ENCODE data around the gene EPN2. TPM values are rescaled to one million over a fixed set of nuclear protein-coding genes. Genes with fewer than 3 reads are reported as not detected.

EPN2 gene
- total RNA-seq, 1 experiment from 2014 or later = 113 TPM

GRCh38 chr17:19383681-19384470 is 146.7 kb downstream of the EPN2 start:
- ChIA-PET POLR2A (ENCODE audit: unreplicated experiment) (no interaction called here), CTCF (no interaction called here)
- BruUV-seq (replicated peaks) = no TSS peak
- no peak for TF ChIP-seq CTCF (conservative IDR thresholded peaks at IDR 0.05)
- TF ChIP-seq EZH2 (IDR thresholded peaks at IDR 0.05; ENCODE audit: low read depth) = no peak
- no peak for DNase-seq
- intact Hi-C loops (cut with micrococcal nuclease; ENCODE audit: unreplicated experiment) = no loop called here
- Histone ChIP-seq H3F3A (ENCODE audit: insufficient read depth, low read depth) (peaks cover 20% of the 10 kb centered on the region; the same call in 1 of the 2 replicates), H3K9me3 (ENCODE audit: insufficient read depth, low read depth) (no peaks in the 10 kb centered on the region), H3K4me3 (no peak overlapping the region), H3K79me2 (ENCODE audit: low read depth) (peaks cover 12% of the 10 kb centered on the region), H3K36me3 (ENCODE audit: low read depth) (0 out of 2 replicates have a peak, but pooled peaks cover 12% of the 10 kb centered on the region), H3K27ac (no peak overlapping the region), H3K9me2 (ENCODE audit: insufficient read depth) (no peaks in the 10 kb centered on the region), H4K20me1 (ENCODE audit: insufficient read depth) (no peaks in the 10 kb centered on the region), H3K27me3 (ENCODE audit: insufficient read depth, low read depth) (no peaks in the 10 kb centered on the region), H3K4me1 (replicated peaks; ENCODE audit: insufficient read depth) (peaks cover 21% of the 10 kb centered on the region), H2AFZ (no peak overlapping the region), H3K4me2 (no peak overlapping the region)

- H3K4me2 ChIP-seq = no peak overlapping the region
- CTCF ChIA-PET = interaction anchor here (0.6 kb wide), 1 partner anchor 12 kb away, joined by 3 read pairs; no protein-coding TSS in a partner anchor
- TF ChIP-seq CTCF (conservative IDR thresholded peaks at IDR 0.05) (no peak), EZH2 (IDR thresholded peaks at IDR 0.05; ENCODE audit: low read depth) (no peak)
- no peak overlapping the region for H3K27ac ChIP-seq
- no peak overlapping the region for H2AFZ ChIP-seq
- H3K27me3 ChIP-seq (ENCODE audit: insufficient read depth, low read depth) = no peaks in the 10 kb centered on the region
- POLR2A ChIA-PET (ENCODE audit: unreplicated experiment) = interaction anchor here (0.7 kb wide), 1 partner anchor 287 kb away, joined by 4 read pairs; no protein-coding TSS in a partner anchor
- no peaks in the 10 kb centered on the region for H4K20me1 ChIP-seq (ENCODE audit: insufficient read depth)
- BruUV-seq (replicated peaks) = no TSS peak
- intact Hi-C loops (cut with micrococcal nuclease; ENCODE audit: unreplicated experiment) = no loop called here
- H3F3A ChIP-seq (ENCODE audit: insufficient read depth, low read depth) = peaks cover 20% of the 10 kb centered on the region; the same call in 1 of the 2 replicates
- H3K9me3 ChIP-seq (ENCODE audit: insufficient read depth, low read depth) = no peaks in the 10 kb centered on the region
- no peaks in the 10 kb centered on the region for H3K9me2 ChIP-seq (ENCODE audit: insufficient read depth)
- 0 out of 2 replicates have a peak, but pooled peaks cover 12% of the 10 kb centered on the region for H3K36me3 ChIP-seq (ENCODE audit: low read depth)
- no peak for DNase-seq
- no peak overlapping the region for H3K4me3 ChIP-seq
- peaks cover 15% of the 10 kb centered on the region for H3K4me1 ChIP-seq (replicated peaks; ENCODE audit: insufficient read depth)
- peaks cover 2% of the 10 kb centered on the region; the same call in 1 of the 2 replicates for H3K79me2 ChIP-seq (ENCODE audit: low read depth)
These were observed 147.7 kb downstream of the EPN2 start for GRCh38 chr17:19384723-19385391.

- Histone ChIP-seq H3K79me2 (ENCODE audit: low read depth) (no peaks in the 10 kb centered on the region), H3K9me2 (ENCODE audit: insufficient read depth) (no peaks in the 10 kb centered on the region), H2AFZ (no peak overlapping the region), H3K4me2 (no peak overlapping the region), H3K27ac (no peak overlapping the region), H4K20me1 (ENCODE audit: insufficient read depth) (no peaks in the 10 kb centered on the region), H3K4me3 (no peak overlapping the region), H3K4me1 (replicated peaks; ENCODE audit: insufficient read depth) (peaks cover 15% of the 10 kb centered on the region), H3F3A (ENCODE audit: insufficient read depth, low read depth) (peaks cover 20% of the 10 kb centered on the region; the same call in 1 of the 2 replicates), H3K27me3 (ENCODE audit: insufficient read depth, low read depth) (no peaks in the 10 kb centered on the region), H3K9me3 (ENCODE audit: insufficient read depth, low read depth) (no peaks in the 10 kb centered on the region), H3K36me3 (ENCODE audit: low read depth) (0 out of 2 replicates have a peak, but pooled peaks cover 12% of the 10 kb centered on the region)
- BruUV-seq (replicated peaks) = no TSS peak
- no peak for DNase-seq
- ChIA-PET POLR2A (ENCODE audit: unreplicated experiment) (interaction anchor here (0.6 to 2.1 kb wide), 3 partner anchors 8 to 504 kb away, joined by 8 to 21 read pairs (median 13); partner anchors contain the start of gene MAPK7), CTCF (no interaction called here)
- intact Hi-C loops (cut with micrococcal nuclease; ENCODE audit: unreplicated experiment) = no loop called here
- TF ChIP-seq CTCF (conservative IDR thresholded peaks at IDR 0.05) (no peak), EZH2 (IDR thresholded peaks at IDR 0.05; ENCODE audit: low read depth) (no peak)
These were observed 148.4 kb downstream of the EPN2 start for GRCh38 chr17:19385521-19385983.

Small RNA genes lying within 50 kb of the gene (microRNA-seq; reads per million reads assigned to microRNA genes)
- 2,612 reads per million, percentile 83 among the genes with 10 or more reads in this experiment for gene MIR1180 (ENCODE audit: borderline number of aligned reads, borderline replicate concordance)

Other genes with a start within 250 kb of the EPN2 start
- 30.2 and 30.4 TPM in 2 replicates for gene FAM83G, start 232.6 kb upstream of the EPN2 start, total RNA-seq (2021)
- gene GRAP, start 190.4 kb upstream of the EPN2 start, total RNA-seq (2021) = 0.48 and 0.93 TPM in 2 replicates
- gene GRAPL, start 109.8 kb upstream of the EPN2 start, total RNA-seq (2021) = 0.37 TPM in 1 of 2 replicates, not detected in the other
- 40.2 and 58.7 TPM in 2 replicates for gene B9D1, start 125.4 kb downstream of the EPN2 start, total RNA-seq (2021)
- gene MAPK7, start 141.1 kb downstream of the EPN2 start, total RNA-seq (2021) = 23.3 and 39.6 TPM in 2 replicates
- not detected in 2 replicates for gene MFAP4, start 149.8 kb downstream of the EPN2 start, total RNA-seq (2021)
- 2.0 and 2.3 TPM in 2 replicates for gene RNF112, start 173.9 kb downstream of the EPN2 start, total RNA-seq (2021)

Data from PC-9 (cell line).